MM.1S (cell line): Measurements from ENCODE around the gene GTPBP4.

Experiments used
- DNase-seq: peaks from one replicate; pipeline ENCODE4 v3.0.0-alpha.2; 2015
- H2AFZ ChIP-seq: fragments of 300-600 bp; sonication (generic); 2 replicates; pipeline ENCODE4 v1.6.0; 2016; ENCODE audit warnings: antibody characterized with exemption, low read length
- H3F3A ChIP-seq: fragments of 300-600 bp; sonication (generic); 2 replicates; pipeline ENCODE4 v1.6.1; 2016; ENCODE audit warnings: mild to moderate bottlenecking, antibody characterized with exemption, low read length, moderate library complexity, mixed read lengths; ENCODE audit not compliant: insufficient read depth
- H3K27ac ChIP-seq: fragments of 300-600 bp; sonication (generic); 2 replicates; pipeline ENCODE4 v1.5.1; 2016; ENCODE audit warnings: mild to moderate bottlenecking, low read length
- H3K27me3 ChIP-seq: fragments of 300-600 bp; sonication (generic); replicated peaks from 2 replicates; pipeline ENCODE4 v1.6.0; 2016; ENCODE audit warnings: low read length; ENCODE audit not compliant: insufficient read depth
- H3K36me3 ChIP-seq: fragments of 300-600 bp; sonication (generic); replicated peaks from 2 replicates; pipeline ENCODE4 v1.6.1; 2016; ENCODE audit warnings: mild to moderate bottlenecking, low read length, mixed read lengths; ENCODE audit not compliant: insufficient read depth
- H3K4me1 ChIP-seq: fragments of 300-600 bp; sonication (generic); 2 replicates; pipeline ENCODE4 v1.6.1; 2016; ENCODE audit warnings: low read length, mixed read lengths
- H3K4me2 ChIP-seq: fragments of 300-600 bp; sonication (generic); 2 replicates; pipeline ENCODE4 v1.6.0; 2016; ENCODE audit warnings: low read depth, low read length
- H3K4me3 ChIP-seq: fragments of 300-600 bp; sonication (generic); 2 replicates; pipeline ENCODE4 v1.5.1; 2016; ENCODE audit warnings: low read length, mixed read lengths
- H3K79me2 ChIP-seq: fragments of 300-600 bp; sonication (generic); 2 replicates; pipeline ENCODE4 v1.6.1; 2016; ENCODE audit warnings: mixed run types, low read length, mixed read lengths
- H3K9ac ChIP-seq: fragments of 300-600 bp; sonication (generic); 2 replicates; pipeline ENCODE4 v1.6.1; 2016; ENCODE audit warnings: low read length, mixed read lengths
- H3K9me2 ChIP-seq: fragments of 300-600 bp; sonication (generic); replicated peaks from 2 replicates; pipeline ENCODE4 v1.6.1; 2016; ENCODE audit warnings: mild to moderate bottlenecking, low read length, mixed read lengths; ENCODE audit not compliant: insufficient read depth
- H3K9me3 ChIP-seq: fragments of 300-600 bp; sonication (generic); replicated peaks from 2 replicates; pipeline ENCODE4 v1.6.1; 2016; ENCODE audit warnings: mild to moderate bottlenecking, low read length, mixed read lengths; ENCODE audit not compliant: insufficient read depth
- H4K20me1 ChIP-seq: fragments of 300-600 bp; sonication (generic); 2 replicates; pipeline ENCODE4 v1.6.1; 2016; ENCODE audit warnings: mild to moderate bottlenecking, low read length, moderate library complexity, mixed read lengths; ENCODE audit not compliant: insufficient read depth
- CTCF ChIP-seq: fragments of 300-600 bp; sonication (generic); IDR thresholded peaks from 2 replicates; pipeline ENCODE4 v1.5.1; 2016; ENCODE audit warnings: antibody characterized with exemption, low read length, mixed read lengths
- EZH2 ChIP-seq: fragments of 300-600 bp; sonication (generic); optimal IDR thresholded peaks from 2 replicates; pipeline ENCODE3; 2017; ENCODE audit warnings: low read depth, mild to moderate bottlenecking, antibody characterized with exemption, low read length, mixed read lengths
- EZH2phosphoT487 ChIP-seq: fragments of 300-600 bp; sonication (generic); IDR thresholded peaks from 2 replicates; pipeline ENCODE4 v1.6.1; 2018; ENCODE audit warnings: antibody characterized with exemption, low read length

GTPBP4 gene

GRCh38 chr10:1011696-1012095, 23.5 kb downstream of the GTPBP4 start:
- Histone ChIP-seq H3K9me2 (no peaks in the 10 kb centered on the region), H3K27ac (no peak overlapping the region), H3K27me3 (no peaks in the 10 kb centered on the region), H2AFZ (no peak overlapping the region), H3K9me3 (no peaks in the 10 kb centered on the region), H3K4me2 (no peak overlapping the region), H3K36me3 (peaks cover 12% of the 10 kb centered on the region), H4K20me1 (no peaks in the 10 kb centered on the region), H3K4me1 (no peaks in the 10 kb centered on the region), H3K79me2 (peaks cover 4% of the 10 kb centered on the region; the same call in 1 of the 2 replicates), H3K4me3 (no peak overlapping the region), H3F3A (no peaks in the 10 kb centered on the region), H3K9ac (no peak overlapping the region)
- TF ChIP-seq CTCF (no peak), EZH2 (no peak), EZH2phosphoT487 (no peak)
- DNase-seq = no peak

DNA sequence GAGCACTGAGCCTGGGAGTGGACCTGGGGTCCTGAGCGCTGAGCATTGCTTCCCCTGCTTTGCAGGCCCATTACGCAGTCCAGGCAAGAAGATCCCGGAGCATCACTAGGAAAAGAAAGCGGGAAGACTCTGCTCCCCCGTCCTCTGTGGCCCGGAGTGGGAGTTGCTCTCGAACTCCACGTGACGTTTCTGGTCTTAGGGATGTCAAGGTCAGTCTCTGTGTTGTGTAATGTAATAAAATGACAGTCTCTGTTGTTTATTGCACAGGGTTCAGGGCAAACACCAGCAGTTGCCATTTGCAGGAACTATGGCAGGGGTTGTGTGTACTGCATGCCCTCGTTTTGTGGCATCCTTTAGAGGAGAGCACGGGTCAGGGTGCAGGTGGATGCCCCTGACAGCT, 27.5 kb downstream of the GTPBP4 start:
- Histone ChIP-seq H3F3A (no peaks in the 10 kb centered on the region), H3K27ac (no peak overlapping the region), H3K36me3 (peaks cover 10% of the 10 kb centered on the region), H2AFZ (no peak overlapping the region), H3K9me2 (no peaks in the 10 kb centered on the region), H3K4me3 (no peak overlapping the region), H3K4me1 (no peaks in the 10 kb centered on the region), H3K4me2 (no peak overlapping the region), H3K79me2 (no peaks in the 10 kb centered on the region), H3K9ac (no peak overlapping the region), H3K27me3 (no peaks in the 10 kb centered on the region), H4K20me1 (no peaks in the 10 kb centered on the region), H3K9me3 (no peaks in the 10 kb centered on the region)
- no peak for DNase-seq
- TF ChIP-seq EZH2phosphoT487 = no peak
- no peak for TF ChIP-seq CTCF
- TF ChIP-seq EZH2 = no peak

GRCh38 chr10:1019362-1019761, 31.1 kb downstream of the GTPBP4 start:
- Histone ChIP-seq H3K27me3 (no peaks in the 10 kb centered on the region), H3K9me2 (no peaks in the 10 kb centered on the region), H3K27ac (no peak overlapping the region), H3K9me3 (no peaks in the 10 kb centered on the region), H4K20me1 (no peaks in the 10 kb centered on the region), H3K4me2 (no peak overlapping the region), H3K4me3 (no peak overlapping the region), H2AFZ (no peak overlapping the region), H3K36me3 (peaks cover 5% of the 10 kb centered on the region), H3K9ac (no peak overlapping the region), H3K79me2 (no peaks in the 10 kb centered on the region), H3F3A (no peaks in the 10 kb centered on the region), H3K4me1 (no peaks in the 10 kb centered on the region)
- no peak for TF ChIP-seq EZH2phosphoT487
- TF ChIP-seq EZH2 = no peak
- no peak for TF ChIP-seq CTCF
- DNase-seq = no peak
